GM18517 (cell line): ENCODE data around the gene MAGEA2B.
"Not testable (repeated sequence)": the region's sequence is repeated elsewhere in the genome, so short reads cannot be mapped to it uniquely, and the experiment has no call there.

ENCODE experiments used
- ATAC-seq: cut with Tn5 transposase; IDR thresholded peaks from one replicate; pipeline ENCODE4 v1.9.1; 2021; ENCODE audit warnings: mild to moderate bottlenecking, moderate library complexity; ENCODE audit not compliant: unreplicated experiment

Gene MAGEA2B

DNA sequence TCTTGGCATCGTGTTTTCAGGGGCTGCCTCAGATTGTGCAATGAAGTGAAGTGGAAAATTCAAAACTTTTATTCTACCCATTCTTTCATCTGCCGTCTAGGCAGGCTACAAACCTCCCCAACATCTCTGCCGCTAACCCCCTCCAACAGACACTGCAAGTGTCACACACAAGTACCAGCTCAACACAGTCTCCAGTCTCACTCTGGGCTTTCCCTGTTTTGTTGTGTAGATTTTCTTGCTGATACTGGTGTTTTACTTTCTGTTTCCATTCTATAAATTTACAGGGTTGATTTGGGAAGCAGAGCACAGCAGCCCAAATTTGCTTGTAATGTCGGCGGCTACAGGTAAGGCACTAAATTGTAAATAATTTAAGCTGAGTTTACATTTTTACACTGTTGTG lies 40.4 kb downstream of the MAGEA2B start:
- not testable (repeated sequence) for ATAC-seq

DNA sequence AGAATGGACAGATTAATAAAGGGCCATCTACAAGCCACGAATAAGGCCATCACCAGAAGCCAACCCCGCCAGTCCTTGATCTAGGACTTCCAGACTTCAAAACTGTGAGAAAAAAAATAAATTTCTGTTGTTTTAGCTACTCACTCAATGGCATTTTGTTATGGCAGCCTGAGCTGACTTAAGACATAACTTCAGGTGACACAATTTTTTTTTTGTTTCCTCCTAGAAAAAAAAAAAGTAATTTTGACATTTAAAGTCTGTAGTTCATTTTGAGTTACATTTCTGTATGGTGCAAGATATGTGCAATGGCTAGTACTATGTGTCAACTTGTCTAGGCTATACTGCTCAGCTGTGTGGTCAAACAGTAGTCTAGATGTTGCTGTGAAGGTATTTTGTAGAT lies 44.5 kb downstream of the MAGEA2B start, which contains the start of gene CSAG3:
Gene CSAG3, plus strand, starts transcription at position 301 of the 400 bp plus-strand sequence.
- ATAC-seq = not testable (repeated sequence)

DNA sequence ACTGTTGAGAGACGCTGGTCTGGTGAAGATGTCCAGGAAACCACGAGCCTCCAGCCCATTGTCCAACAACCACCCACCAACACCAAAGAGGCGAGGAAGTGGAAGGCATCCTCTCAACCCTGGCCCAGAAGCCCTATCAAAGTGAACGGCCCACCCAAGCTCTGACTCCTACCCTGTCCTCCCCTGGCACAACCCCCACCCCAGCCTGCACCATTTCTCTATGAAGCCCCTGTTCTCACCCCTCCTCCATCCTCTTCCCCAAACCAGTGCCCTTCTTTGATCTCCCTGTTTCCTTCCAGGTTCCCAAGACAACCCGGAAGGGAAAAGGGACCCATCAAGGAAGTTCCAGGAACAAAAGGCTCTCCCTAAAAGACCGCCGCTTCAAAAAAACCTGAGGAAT lies 45.1 kb downstream of the MAGEA2B start:
- ATAC-seq = not testable (repeated sequence)

DNA sequence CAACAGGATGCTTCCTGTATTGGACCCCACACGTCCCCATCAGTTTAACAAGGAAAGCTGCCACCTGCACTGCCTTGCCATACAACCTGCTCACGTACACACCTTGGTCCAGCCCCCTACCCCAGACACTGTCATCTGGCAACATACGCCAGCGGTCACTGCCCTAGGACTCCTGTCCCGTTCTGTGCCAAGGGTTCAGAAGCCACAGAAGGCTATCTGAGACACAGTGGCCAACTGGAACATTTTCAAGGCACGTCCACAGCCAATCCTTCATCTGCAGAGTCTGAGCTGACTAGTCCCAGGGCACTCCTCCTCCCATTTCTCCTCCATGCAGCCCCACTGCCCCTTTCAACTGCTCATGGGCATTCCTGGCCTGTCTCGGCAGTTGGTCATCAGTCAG lies 47.2 kb downstream of the MAGEA2B start:
- ATAC-seq = not testable (repeated sequence)

DNA sequence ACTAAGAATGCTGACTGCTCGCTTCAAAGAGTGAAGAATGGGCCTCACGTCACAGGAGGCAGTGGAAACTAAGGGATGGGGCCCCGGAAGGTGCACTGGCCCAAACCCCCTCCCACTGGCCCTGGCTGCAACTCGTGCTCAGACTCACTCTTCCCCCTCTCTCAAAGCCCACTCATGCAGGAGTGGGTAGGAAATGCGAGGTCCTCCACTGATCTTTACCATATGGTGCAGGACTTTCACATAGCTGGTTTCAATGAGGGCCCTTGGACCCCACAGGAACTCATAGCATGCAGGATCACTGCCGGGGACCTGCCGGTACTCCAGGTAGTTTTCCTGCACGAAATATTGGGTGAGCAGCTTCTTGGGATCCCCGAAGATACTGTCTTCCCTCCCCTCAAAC lies 52.1 kb downstream of the MAGEA2B start:
- ATAC-seq = not testable (repeated sequence)
